HCT116 (cell line): Measurements from ENCODE around the gene CEP131. TPM values are rescaled to one million over a fixed set of nuclear protein-coding genes. Genes with fewer than 3 reads are reported as not detected.

Experiments used
- ATAC-seq: fragments of 200-7000 bp; cut with Tn5 transposase; 2 replicates; pipeline ENCODE4 v1.9.1; 2020; ENCODE audit warnings: mild to moderate bottlenecking, moderate library complexity
- BruUV-seq: library from RNA; stranded (reverse); fragments of 400-500 nt; replicated peaks from 2 replicates; lab custom pipeline; 2021; lab: Mats Ljungman, UMichigan
- CTCF ChIA-PET: fragments of 300-600 bp; sonication (Branson Sonifier 250); formaldehyde crosslinking; loops from one replicate; lab custom pipeline; 2021; ENCODE audit warnings: antibody characterized with exemption; lab: Charles Lee
- POLR2A ChIA-PET: fragments of 300-600, 350-600 bp; sonication (Branson Sonifier 250); formaldehyde crosslinking; loops from one replicate; lab custom pipeline; 2021; ENCODE audit warnings: antibody characterized with exemption; lab: Charles Lee
- RAD21 ChIA-PET, 2 experiments: fragments of 300-600 bp; sonication (Branson Sonifier 250); formaldehyde crosslinking; loops; one replicate each; lab custom pipeline; 2023; ENCODE audit warnings: low total read pairs in 2 of 2; ENCODE audit not compliant: uncharacterized antibody in 2 of 2, unreplicated experiment in 2 of 2, low non-redundant PET in 1 of 2; lab: Charles Lee
- DNase-seq: peaks from one replicate; pipeline ENCODE4 v3.0.0-alpha.2; 2010; ENCODE audit warnings: low read depth, low spot score
- H2AFZ ChIP-seq: fragments of 200-600 bp; shearing (Covaris generic), sonication (generic); 2 replicates; pipeline ENCODE4 v1.6.1; 2017; ENCODE audit warnings: low read depth, mixed run types, mixed read lengths, antibody characterized with exemption, low read length; ENCODE audit not compliant: poor library complexity, severe bottlenecking
- H3K27ac ChIP-seq: 2 replicates; pipeline ENCODE4 v1.5.1; 2012; ENCODE audit warnings: low read depth, low read length
- H3K27me3 ChIP-seq: fragments of 200-600 bp; sonication (generic); 2 replicates; pipeline ENCODE4 v1.6.1; 2016; ENCODE audit warnings: mixed run types, low read length, mixed read lengths; ENCODE audit not compliant: insufficient read depth
- H3K36me3 ChIP-seq, 2 experiments: fragments of 200-500 bp in 1 of 2; fragments of 200-600 bp in 1 of 2; sonication (Bioruptor generic) in 1 of 2; sonication (generic) in 1 of 2; 2 replicates each; pipeline versions ENCODE4 v1.5.1 to v1.6.1; 2014 to 2016; ENCODE audit warnings: low read length in 2 of 2, inconsistent platforms in 1 of 2, mixed read lengths in 1 of 2, mixed run types in 1 of 2; ENCODE audit not compliant: insufficient read depth in 2 of 2, control insufficient read depth in 1 of 2
- H3K4me1 ChIP-seq, 2 experiments: fragments of 200-600 bp in 1 of 2; sonication (generic) in 1 of 2; 2 replicates each; pipeline versions ENCODE4 v1.5.1 to v1.6.1; 2012 to 2017; ENCODE audit warnings: low read length in 2 of 2, inconsistent platforms in 1 of 2, mild to moderate bottlenecking in 1 of 2, mixed read lengths in 1 of 2, mixed run types in 1 of 2, moderate library complexity in 1 of 2; ENCODE audit not compliant: insufficient read depth in 2 of 2, control insufficient read depth in 1 of 2
- H3K4me2 ChIP-seq: fragments of 200-600 bp; sonication (generic); 2 replicates; pipeline ENCODE4 v1.6.1; 2017; ENCODE audit warnings: mixed run types, low read length, mixed read lengths
- H3K4me3 ChIP-seq, 2 experiments: fragments of 200-600 bp in 1 of 2; sonication (generic) in 1 of 2; replicated peaks in 1 of 2; 2 replicates each; pipeline ENCODE4 v1.5.1; 2011 to 2016; ENCODE audit warnings: low read length in 2 of 2, control low read depth in 1 of 2, low read depth in 1 of 2, mild to moderate bottlenecking in 1 of 2, mixed read lengths in 1 of 2, mixed run types in 1 of 2
- H3K79me2 ChIP-seq: fragments of 200-600 bp; sonication (generic); 2 replicates; pipeline ENCODE4 v1.6.1; 2017; ENCODE audit warnings: mild to moderate bottlenecking, mixed run types, low read length, moderate library complexity, mixed read lengths; ENCODE audit not compliant: insufficient read depth
- H3K9ac ChIP-seq: fragments of 200-600 bp; sonication (generic); 2 replicates; pipeline ENCODE4 v1.6.1; 2016; ENCODE audit warnings: low read length, mixed read lengths
- H3K9me2 ChIP-seq: fragments of 200-600 bp; sonication (generic), shearing (Covaris generic); 2 replicates; pipeline ENCODE4 v1.6.1; 2017; ENCODE audit warnings: mixed run types, mild to moderate bottlenecking, moderate library complexity; ENCODE audit not compliant: insufficient read depth
- H3K9me3 ChIP-seq, 2 experiments: fragments of 200-500 bp in 1 of 2; fragments of 200-600 bp in 1 of 2; sonication (Bioruptor generic) in 1 of 2; sonication (generic) in 1 of 2; 2 replicates each; pipeline ENCODE4 v1.6.1; 2014 to 2017; ENCODE audit warnings: low read length in 2 of 2, mixed read lengths in 2 of 2, inconsistent platforms in 1 of 2, low read depth in 1 of 2, mild to moderate bottlenecking in 1 of 2, mixed run types in 1 of 2, moderate library complexity in 1 of 2; ENCODE audit not compliant: control insufficient read depth in 1 of 2, insufficient read depth in 1 of 2
- H4K20me1 ChIP-seq: fragments of 200-600 bp; sonication (generic), shearing (Covaris generic); 2 replicates; pipeline ENCODE4 v1.6.1; 2017; ENCODE audit warnings: mixed run types, mild to moderate bottlenecking, moderate library complexity; ENCODE audit not compliant: insufficient read depth
- ATF3 ChIP-seq: IDR thresholded peaks from 2 replicates; pipeline ENCODE4 v1.6.1; 2012
- CBX3 ChIP-seq: IDR thresholded peaks from 2 replicates; pipeline ENCODE4 v1.6.1; 2012; ENCODE audit warnings: low read depth
- CEBPB ChIP-seq: IDR thresholded peaks from 2 replicates; pipeline ENCODE4 v1.6.1; 2012; ENCODE audit warnings: low read depth
- EGR1 ChIP-seq: IDR thresholded peaks from 2 replicates; pipeline ENCODE4 v1.6.1; 2012; ENCODE audit warnings: low read depth
- ELF1 ChIP-seq: IDR thresholded peaks from 2 replicates; pipeline ENCODE4 v1.6.1; 2012; ENCODE audit warnings: low read depth, borderline replicate concordance
- EZH2 ChIP-seq: fragments of 200-600 bp; sonication (generic); IDR thresholded peaks from 2 replicates; pipeline ENCODE4 v1.6.1; 2017; ENCODE audit warnings: antibody characterized with exemption, mixed run types
- EZH2phosphoT487 ChIP-seq: fragments of 200-600 bp; IDR thresholded peaks from 2 replicates; pipeline ENCODE4 v1.6.1; 2018; ENCODE audit warnings: antibody characterized with exemption, borderline replicate concordance
- FOSL1 ChIP-seq: IDR thresholded peaks from 2 replicates; pipeline ENCODE4 v1.6.1; 2012; ENCODE audit warnings: low read depth
- JUND ChIP-seq: IDR thresholded peaks from 2 replicates; pipeline ENCODE4 v1.6.1; 2012
- MAX ChIP-seq: IDR thresholded peaks from 2 replicates; pipeline ENCODE4 v1.6.1; 2012
- POLR2A ChIP-seq: IDR thresholded peaks from 2 replicates; pipeline ENCODE4 v1.7.0; 2011; ENCODE audit warnings: borderline replicate concordance; ENCODE audit not compliant: insufficient read depth, insufficient read length; ENCODE audit errors: extremely low read depth
- POLR2AphosphoS5 ChIP-seq: IDR thresholded peaks from 2 replicates; pipeline ENCODE4 v1.6.1; 2011; ENCODE audit warnings: mild to moderate bottlenecking, low read depth, low read length, moderate library complexity
- REST ChIP-seq: IDR thresholded peaks from 2 replicates; pipeline ENCODE4 v1.6.1; 2012; ENCODE audit warnings: low read depth
- SIN3A ChIP-seq: IDR thresholded peaks from 2 replicates; pipeline ENCODE4 v1.6.1; 2012; ENCODE audit warnings: low read depth
- SP1 ChIP-seq: IDR thresholded peaks from 2 replicates; pipeline ENCODE4 v1.6.1; 2012; ENCODE audit warnings: low read depth
- SRF ChIP-seq: IDR thresholded peaks from 2 replicates; pipeline ENCODE4 v1.6.1; 2012; ENCODE audit warnings: low read depth
- TCF7L2 ChIP-seq: IDR thresholded peaks from 2 replicates; pipeline ENCODE4 v1.7.0; 2011; ENCODE audit warnings: borderline replicate concordance, inconsistent platforms; ENCODE audit not compliant: insufficient read depth, insufficient read length; ENCODE audit errors: extremely low read depth
- ZBTB33 ChIP-seq: IDR thresholded peaks from 2 replicates; pipeline ENCODE4 v1.6.1; 2011; ENCODE audit warnings: mild to moderate bottlenecking, low read length, moderate library complexity; ENCODE audit not compliant: insufficient replicate concordance; ENCODE audit errors: extremely low read depth
- ZFX ChIP-seq: fragments of 450-650 bp; IDR thresholded peaks from 2 replicates; pipeline ENCODE4 v1.6.1; 2017
- intact Hi-C: fragments of 100-400 bp; cut with micrococcal nuclease; formaldehyde crosslinking; loops from 2 replicates; pipeline ENCODE4 v1.10.0; 2022
- total RNA-seq: library from RNA; stranded (reverse); gene quantifications from one replicate; pipeline ENCODE4 v1.2.1, GENCODE V29; 2021; ENCODE audit not compliant: unreplicated experiment

Gene CEP131
- total RNA-seq, 1 experiment from 2014 or later, result 30.2 TPM

- no peak for TF ChIP-seq ZBTB33
- no peak for TF ChIP-seq EGR1
- no peak for TF ChIP-seq MAX
- no peak for TF ChIP-seq POLR2AphosphoS5
- TF ChIP-seq ATF3, result no peak
- TF ChIP-seq TCF7L2, result no peak
- no peak for TF ChIP-seq ZFX
- TF ChIP-seq SP1, result no peak
- no peak for TF ChIP-seq EZH2phosphoT487
- no peak for TF ChIP-seq JUND
- no peak for TF ChIP-seq CBX3
- TF ChIP-seq POLR2A, result no peak
- no peak for TF ChIP-seq FOSL1
Measured at GRCh38 chr17:81218459-81218858, 4.3 kb downstream of the CEP131 start (continued).

- peaks cover 0 to 10% of the 10 kb centered on the region in 2 experiments; a peak in 2 of 4 replicates for H3K36me3 ChIP-seq
- RAD21 ChIA-PET, result no interaction called here
- intact Hi-C loops, result no loop called here
- peaks cover 15% of the 10 kb centered on the region; the same call in 1 of the 2 replicates for H3K79me2 ChIP-seq
- POLR2A ChIA-PET, result no interaction called here
- H3K4me2 ChIP-seq, result no peak overlapping the region
- H3K27ac ChIP-seq, result no peak overlapping the region
- no peaks in the 10 kb centered on the region for H4K20me1 ChIP-seq
- no peaks in the 10 kb centered on the region for H3K9me2 ChIP-seq
- no peak overlapping the region for H3K9ac ChIP-seq
- H3K9me3 ChIP-seq, result no peaks in the 10 kb centered on the region
- H3K4me1 ChIP-seq, result peaks cover 14 to 18% of the 10 kb centered on the region in 2 experiments
- H3K4me3 ChIP-seq, result no peak overlapping the region
- BruUV-seq, result no TSS peak
- H3K27me3 ChIP-seq, result no peaks in the 10 kb centered on the region
- no peak for ATAC-seq
- CTCF ChIA-PET, result no interaction called here
- no peak overlapping the region for H2AFZ ChIP-seq
- no peak for DNase-seq
- TF ChIP-seq ZFX, result no peak
- no peak for TF ChIP-seq ATF3
- TF ChIP-seq SRF, result no peak
- no peak for TF ChIP-seq JUND
- no peak for TF ChIP-seq CBX3
- TF ChIP-seq EGR1, result no peak
- TF ChIP-seq POLR2AphosphoS5, result no peak
- no peak for TF ChIP-seq REST
- TF ChIP-seq POLR2A, result no peak
- no peak for TF ChIP-seq EZH2
- TF ChIP-seq ELF1, result no peak
- TF ChIP-seq CEBPB, result no peak
- no peak for TF ChIP-seq EZH2phosphoT487
- TF ChIP-seq TCF7L2, result no peak
- TF ChIP-seq SIN3A, result no peak
Measured at GRCh38 chr17:81217491-81217890, 5.3 kb downstream of the CEP131 start.
